Hematopoietic multipotent progenitor cell treated with erythropoietin and hydrocortisone succinate and interleukin-3 and kit ligand, for 8 days (in vitro differentiated cells): ENCODE results near the gene TAS2R31.

ENCODE experiments used
- DNase-seq: peaks from one replicate; pipeline ENCODE4 v3.0.0-alpha.2; 2015

TAS2R31 gene

DNA sequence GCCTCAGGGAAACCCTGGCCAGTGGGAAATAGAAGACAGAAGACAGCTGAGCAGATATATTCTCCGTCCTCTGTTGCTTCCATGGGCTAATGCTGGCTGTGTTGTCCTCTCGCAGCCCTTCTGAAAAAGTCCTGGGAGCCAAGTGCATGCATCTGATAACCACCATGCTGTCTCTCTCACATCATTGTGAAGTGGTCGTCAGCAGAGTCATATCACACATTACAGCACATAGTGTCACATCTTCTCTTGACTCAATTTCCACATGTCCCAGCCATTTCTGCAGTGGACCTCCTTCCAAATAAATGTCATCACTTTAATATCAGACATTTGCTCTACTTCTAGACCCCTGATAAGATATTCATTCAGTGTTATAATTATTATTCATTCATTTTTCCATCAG lies 36.9 kb downstream of the TAS2R31 start:
- DNase-seq, result no peak

GRCh38 chr12:10989107-10989506 lies 42.1 kb downstream of the TAS2R31 start:
- no peak for DNase-seq

- DNase-seq, result no peak
Observed at GRCh38 chr12:10986812-10987211, 44.4 kb downstream of the TAS2R31 start, which contains the start of gene TAS2R50. TAS2R50 (minus strand) TSS chr12:10986912; CDS start chr12:10986860, 52 bp downstream.

DNA sequence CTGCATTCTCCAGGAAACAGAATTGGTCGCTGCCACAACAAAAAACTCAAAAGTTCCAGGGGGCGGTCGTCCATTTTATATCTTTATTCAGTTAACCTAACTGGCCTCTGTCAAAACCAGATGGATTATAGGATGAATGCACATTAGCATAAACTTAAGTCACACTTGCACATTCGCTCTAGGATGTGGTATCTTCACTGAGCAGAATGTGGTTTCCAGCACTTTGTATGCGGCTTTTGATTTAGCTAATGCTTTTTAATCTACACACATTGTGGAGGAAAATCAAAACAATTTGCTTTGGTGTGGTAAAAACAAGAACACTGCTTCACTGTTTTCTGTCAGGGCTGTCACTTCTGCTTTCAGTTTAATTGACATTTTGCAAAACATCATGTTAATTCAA lies 49.0 kb downstream of the TAS2R31 start:
- DNase-seq, result no peak
